ENCODE data around the gene HDAC4. TPM values are rescaled to one million over a fixed set of nuclear protein-coding genes. Genes with fewer than 3 reads are reported as not detected.

Gene HDAC4
- total RNA-seq, 1 experiment from 2014 or later: 40.1 TPM

GRCh38 chr2:239054921-239055320, 345.9 kb downstream of the HDAC4 start:
- Histone ChIP-seq H3K9me3 (ENCODE audit: control insufficient read depth, insufficient read depth, low read depth, low read length) (no peaks in the 10 kb centered on the region), H3K4me1 (ENCODE audit: control insufficient read depth, insufficient read depth, low read length) (no peaks in the 10 kb centered on the region), H3K36me3 (ENCODE audit: control insufficient read depth, insufficient read depth, low read length) (no peaks in the 10 kb centered on the region), H3K27ac (ENCODE audit: low read length) (no peak overlapping the region), H3K4me3 (ENCODE audit: low read depth in 2 of 2, low read length in 2 of 2) (no peak overlapping the region), H3K27me3 (ENCODE audit: control insufficient read depth, insufficient read depth, low read length) (no peaks in the 10 kb centered on the region)
- CTCF ChIA-PET: interaction anchor here (0.6 to 0.7 kb wide), 2 partner anchors 121 to 176 kb away, joined by 3 to 10 read pairs; no protein-coding TSS in a partner anchor
- POLR2A ChIA-PET: no interaction called here
- TF ChIP-seq POLR2AphosphoS5 (IDR thresholded peaks at IDR 0.05; ENCODE audit: low read depth, low read length) (no peak), TCF7L2 (IDR thresholded peaks at IDR 0.05; ENCODE audit: low read depth, low read length) (no peak), CTCF (IDR thresholded peaks at IDR 0.05) (no peak)
- intact Hi-C loops (cut with micrococcal nuclease; ENCODE audit: unreplicated experiment): no loop called here
- in situ Hi-C loops (cut with HindIII; ENCODE audit: low pct_unique_long_range_greater_than_20kb, low sequenced_read_pairs): no loop called here
- BruUV-seq (replicated peaks): no TSS peak
- ATAC-seq: no peak
- DNase-seq (ENCODE audit: low read depth, low spot score): no peak

- no peak for TF ChIP-seq POLR2AphosphoS5 (IDR thresholded peaks at IDR 0.05; ENCODE audit: low read depth, low read length)
- no peak for TF ChIP-seq CTCF (IDR thresholded peaks at IDR 0.05)
- TF ChIP-seq SIN3A (IDR thresholded peaks at IDR 0.05; ENCODE audit: borderline replicate concordance, insufficient read depth, low read depth, low read length): no peak
- TF ChIP-seq, protein P1, sequence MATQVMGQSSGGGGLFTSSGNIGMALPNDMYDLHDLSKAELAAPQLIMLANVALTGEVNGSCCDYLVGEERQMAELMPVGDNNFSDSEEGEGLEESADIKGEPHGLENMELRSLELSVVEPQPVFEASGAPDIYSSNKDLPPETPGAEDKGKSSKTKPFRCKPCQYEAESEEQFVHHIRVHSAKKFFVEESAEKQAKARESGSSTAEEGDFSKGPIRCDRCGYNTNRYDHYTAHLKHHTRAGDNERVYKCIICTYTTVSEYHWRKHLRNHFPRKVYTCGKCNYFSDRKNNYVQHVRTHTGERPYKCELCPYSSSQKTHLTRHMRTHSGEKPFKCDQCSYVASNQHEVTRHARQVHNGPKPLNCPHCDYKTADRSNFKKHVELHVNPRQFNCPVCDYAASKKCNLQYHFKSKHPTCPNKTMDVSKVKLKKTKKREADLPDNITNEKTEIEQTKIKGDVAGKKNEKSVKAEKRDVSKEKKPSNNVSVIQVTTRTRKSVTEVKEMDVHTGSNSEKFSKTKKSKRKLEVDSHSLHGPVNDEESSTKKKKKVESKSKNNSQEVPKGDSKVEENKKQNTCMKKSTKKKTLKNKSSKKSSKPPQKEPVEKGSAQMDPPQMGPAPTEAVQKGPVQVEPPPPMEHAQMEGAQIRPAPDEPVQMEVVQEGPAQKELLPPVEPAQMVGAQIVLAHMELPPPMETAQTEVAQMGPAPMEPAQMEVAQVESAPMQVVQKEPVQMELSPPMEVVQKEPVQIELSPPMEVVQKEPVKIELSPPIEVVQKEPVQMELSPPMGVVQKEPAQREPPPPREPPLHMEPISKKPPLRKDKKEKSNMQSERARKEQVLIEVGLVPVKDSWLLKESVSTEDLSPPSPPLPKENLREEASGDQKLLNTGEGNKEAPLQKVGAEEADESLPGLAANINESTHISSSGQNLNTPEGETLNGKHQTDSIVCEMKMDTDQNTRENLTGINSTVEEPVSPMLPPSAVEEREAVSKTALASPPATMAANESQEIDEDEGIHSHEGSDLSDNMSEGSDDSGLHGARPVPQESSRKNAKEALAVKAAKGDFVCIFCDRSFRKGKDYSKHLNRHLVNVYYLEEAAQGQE (IDR thresholded peaks at IDR 0.05; ENCODE audit: insufficient read depth in 1 of 2, low read depth in 2 of 2, low read length in 1 of 2): no peak
- TF ChIP-seq TCF7L2 (IDR thresholded peaks at IDR 0.05; ENCODE audit: low read depth, low read length): no peak
- no peaks in the 10 kb centered on the region for H3K4me1 ChIP-seq (ENCODE audit: control insufficient read depth, insufficient read depth, low read length)
- no TSS peak for BruUV-seq (replicated peaks)
- DNase-seq (ENCODE audit: low read depth, low spot score) (no peak), ATAC-seq (no peak)
- H3K9me3 ChIP-seq (ENCODE audit: control insufficient read depth, insufficient read depth, low read depth, low read length): no peaks in the 10 kb centered on the region
- ChIA-PET CTCF (no interaction called here), POLR2A (no interaction called here)
- intact Hi-C loops (cut with micrococcal nuclease; ENCODE audit: unreplicated experiment): no loop called here
- in situ Hi-C loops (cut with HindIII; ENCODE audit: low pct_unique_long_range_greater_than_20kb, low sequenced_read_pairs): no loop called here
- no peaks in the 10 kb centered on the region for H3K36me3 ChIP-seq (ENCODE audit: control insufficient read depth, insufficient read depth, low read length)
- H3K27ac ChIP-seq (ENCODE audit: low read length): no peak overlapping the region
- H3K4me3 ChIP-seq (ENCODE audit: low read depth in 2 of 2, low read length in 2 of 2): no peak overlapping the region
- no peaks in the 10 kb centered on the region for H3K27me3 ChIP-seq (ENCODE audit: control insufficient read depth, insufficient read depth, low read length)
Observed at GRCh38 chr2:239053801-239054503, 346.9 kb downstream of the HDAC4 start.
